ENCODE measurements around the gene CLNK.

CLNK gene

DNA sequence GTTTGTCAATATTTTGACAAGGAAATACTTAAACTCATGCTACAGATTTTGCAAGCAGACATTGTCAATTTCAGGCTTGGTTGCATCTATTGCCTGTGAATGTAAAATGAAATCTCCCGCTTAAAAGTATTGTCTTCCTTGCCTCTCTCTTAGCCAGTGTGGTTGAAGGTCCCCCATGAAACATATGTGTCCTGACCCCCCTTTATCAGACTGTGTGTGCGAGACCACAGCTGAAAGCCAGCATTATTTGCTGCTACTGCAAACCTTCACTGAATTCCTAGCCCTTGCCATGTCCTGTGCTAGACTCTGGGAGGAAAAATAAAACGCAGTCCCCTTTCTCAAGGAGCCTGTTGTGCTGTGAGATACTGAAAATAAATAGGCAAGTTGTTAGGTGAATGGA, 16.6 kb upstream of the CLNK start:
- DNase-seq (ENCODE audit: low read depth in 2 of 2): no peak

DNA sequence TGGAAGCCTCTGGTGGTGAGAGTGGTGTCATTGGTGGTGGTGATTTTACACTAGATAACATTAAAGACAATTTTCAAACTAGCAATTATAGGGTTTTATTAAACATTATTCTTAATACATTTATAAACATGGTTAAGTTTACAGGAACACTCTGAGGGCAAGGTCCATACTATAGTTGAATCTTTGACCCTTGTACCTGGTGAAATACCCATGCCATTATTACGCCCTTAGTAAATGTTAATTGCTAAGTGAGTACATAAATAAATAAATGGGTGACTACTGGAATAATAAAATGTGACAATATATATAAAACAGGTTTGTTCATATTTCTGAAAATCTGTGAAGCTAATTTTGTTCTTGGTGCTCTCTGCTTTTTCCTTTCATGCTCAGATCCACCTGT, 13.6 kb upstream of the CLNK start:
- DNase-seq (ENCODE audit: low read depth in 2 of 2): no peak

DNA sequence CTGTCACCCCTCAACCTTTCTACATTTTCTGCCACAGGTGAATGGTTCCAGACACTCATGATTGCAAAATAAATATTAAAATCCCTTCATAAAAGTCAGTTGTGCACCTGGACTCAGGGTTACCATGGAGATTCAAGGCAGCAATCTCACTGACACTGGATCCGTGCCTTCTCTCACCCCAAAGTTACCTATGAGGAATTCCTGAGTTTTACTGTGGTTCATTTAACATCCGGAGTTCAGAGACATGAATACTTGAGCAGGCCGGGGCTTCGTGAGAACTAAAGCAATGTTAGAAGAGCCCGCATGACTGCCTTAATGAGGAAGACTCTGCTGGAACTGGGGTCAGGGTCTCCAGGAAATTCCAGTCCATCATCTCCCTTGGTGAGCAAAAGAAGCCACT, 12.5 kb upstream of the CLNK start:
- DNase-seq (ENCODE audit: low read depth in 2 of 2): no peak

DNA sequence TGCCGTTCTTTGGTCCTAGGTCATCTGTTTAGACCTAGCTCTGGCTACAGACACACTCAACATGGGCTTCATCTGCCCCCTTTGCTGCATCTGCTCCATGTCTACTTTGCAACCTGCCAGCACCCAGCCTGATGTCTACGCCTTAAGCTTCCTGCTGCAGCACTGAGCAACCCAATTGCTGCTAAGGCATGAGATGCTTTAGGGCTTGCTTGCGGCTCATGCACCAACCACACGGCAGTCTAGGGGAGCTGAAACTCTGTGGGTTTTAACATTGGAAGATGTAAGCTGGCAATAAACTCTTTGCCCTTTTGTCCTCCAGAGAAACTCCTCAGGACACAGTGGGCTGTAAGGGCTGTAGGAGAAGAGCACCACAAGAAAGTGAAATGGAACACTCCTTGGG, 11.7 kb upstream of the CLNK start:
- no peak for DNase-seq (ENCODE audit: low read depth in 2 of 2)

DNA sequence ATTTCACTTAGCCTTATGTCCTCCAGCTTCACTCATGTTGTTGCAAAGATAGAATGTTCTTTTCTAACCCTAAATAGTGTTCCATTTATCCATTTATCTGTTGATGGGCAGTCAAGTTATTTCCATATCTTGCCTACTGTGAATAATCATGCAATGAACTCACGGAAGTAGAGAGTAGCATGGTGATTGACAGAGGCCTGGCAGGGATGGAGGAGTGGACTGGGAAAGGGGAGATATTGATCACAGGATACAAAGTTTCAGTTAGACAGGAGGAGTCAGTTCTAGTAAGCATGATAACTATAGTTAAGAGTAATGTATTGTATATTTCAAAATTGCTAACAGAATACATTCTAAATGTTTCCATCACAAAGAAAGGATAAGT, 10.3 kb upstream of the CLNK start:
- DNase-seq (ENCODE audit: low read depth in 2 of 2): no peak

DNA sequence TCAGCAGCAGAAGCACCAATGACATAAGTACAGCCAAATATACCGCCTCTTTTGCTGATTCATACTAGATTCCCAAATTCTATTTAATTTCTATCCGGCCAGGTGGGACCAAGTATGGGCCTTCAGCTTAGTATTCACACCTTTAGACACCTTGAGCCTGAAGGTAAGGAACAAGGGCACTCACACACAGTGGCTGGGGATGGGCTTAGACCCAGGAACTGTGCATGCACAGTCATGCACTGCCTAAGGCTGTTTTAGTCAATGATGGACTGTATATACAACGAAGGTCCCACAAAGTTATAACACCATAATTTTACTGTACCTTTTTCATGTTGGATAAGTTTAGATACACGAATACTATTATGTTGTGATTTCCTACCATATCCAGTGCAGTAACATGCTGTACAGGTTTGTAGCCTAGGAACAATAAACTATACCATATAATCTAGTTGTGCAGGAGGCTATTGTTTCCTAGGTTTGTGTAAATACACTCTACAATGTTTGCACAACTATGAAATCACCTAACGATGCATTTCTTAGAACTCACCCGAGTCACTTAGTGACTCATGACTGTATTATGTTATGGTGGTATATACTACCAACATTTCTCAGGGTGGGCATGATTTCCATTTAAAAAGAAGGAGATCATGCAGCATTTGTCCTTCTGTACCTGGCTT, 9.7 kb upstream of the CLNK start:
- no peak for DNase-seq (ENCODE audit: low read depth in 2 of 2)

DNA sequence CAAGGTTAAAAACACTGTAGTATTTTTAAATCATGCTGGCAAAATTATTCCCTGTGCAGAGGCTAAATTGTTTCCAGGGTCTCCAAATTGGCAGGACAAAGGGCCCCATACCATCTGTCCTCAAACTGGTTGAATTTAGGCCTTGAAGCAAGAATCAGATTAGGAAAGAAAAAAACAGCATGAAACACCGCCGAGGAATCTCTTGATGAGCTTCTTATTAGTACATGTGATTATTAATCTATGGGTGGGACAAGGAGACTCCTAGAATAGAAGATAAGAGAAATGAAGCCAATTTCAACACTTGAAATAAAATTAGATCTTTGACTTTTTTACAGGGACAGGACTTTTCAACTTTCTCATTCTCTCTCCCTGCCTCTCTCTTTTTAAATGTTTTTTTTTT, 7.1 kb upstream of the CLNK start:
- no peak for DNase-seq (ENCODE audit: low read depth in 2 of 2)

DNA sequence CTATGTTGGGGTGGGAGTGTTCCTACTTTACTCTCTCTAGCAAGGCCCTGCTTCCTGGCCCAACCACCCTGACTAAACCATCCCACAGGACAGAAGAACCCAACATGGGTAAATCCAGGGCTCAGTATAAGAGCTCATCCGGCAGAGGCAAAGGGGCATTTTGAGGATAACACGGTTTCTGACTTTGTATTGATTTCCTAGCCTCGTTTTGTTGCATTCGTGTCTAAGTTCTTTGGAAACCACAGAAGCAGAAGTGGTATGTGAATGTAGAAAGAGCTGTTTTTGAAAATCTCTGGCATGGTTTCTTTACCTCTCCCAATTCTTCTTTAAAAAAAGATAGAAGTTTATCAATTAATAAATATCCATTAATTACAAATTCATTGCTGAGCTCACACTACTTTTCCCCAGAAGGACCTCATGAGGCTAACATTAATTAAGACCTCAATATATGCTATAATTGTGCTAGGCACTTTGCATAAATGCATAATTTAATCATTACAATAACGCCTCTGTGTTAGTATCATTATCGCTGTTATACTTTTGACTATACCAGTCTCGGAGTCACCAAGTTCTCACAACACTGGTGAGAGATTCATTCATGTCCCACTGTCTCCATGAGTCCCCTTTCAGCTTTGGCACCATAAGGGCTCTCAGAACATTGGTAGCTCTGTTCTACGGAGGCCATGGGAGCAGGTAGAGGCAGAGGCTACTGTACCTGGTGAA, 5.8 kb upstream of the CLNK start:
- DNase-seq (ENCODE audit: low read depth in 2 of 2): no peak

DNA sequence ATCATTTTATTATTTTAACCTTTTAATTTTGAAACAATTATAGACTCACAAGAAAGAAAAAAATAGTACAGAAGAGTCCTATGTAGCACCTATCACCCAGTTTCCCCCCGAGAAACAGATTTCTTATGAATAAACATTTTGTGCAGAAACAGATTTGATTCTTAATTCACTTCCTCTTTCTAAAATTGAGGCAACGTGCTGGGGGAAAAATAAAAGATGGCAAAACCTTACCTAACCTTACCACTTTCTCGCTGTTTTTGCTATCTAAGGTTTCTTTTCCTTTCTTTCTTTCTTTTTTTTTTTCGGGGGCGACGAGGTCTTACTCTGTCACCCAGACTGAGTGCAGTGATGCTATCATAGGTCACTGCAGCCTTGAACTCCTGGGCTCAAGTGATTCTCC, 4.3 kb upstream of the CLNK start:
- no peak for DNase-seq (ENCODE audit: low read depth in 2 of 2)

DNA sequence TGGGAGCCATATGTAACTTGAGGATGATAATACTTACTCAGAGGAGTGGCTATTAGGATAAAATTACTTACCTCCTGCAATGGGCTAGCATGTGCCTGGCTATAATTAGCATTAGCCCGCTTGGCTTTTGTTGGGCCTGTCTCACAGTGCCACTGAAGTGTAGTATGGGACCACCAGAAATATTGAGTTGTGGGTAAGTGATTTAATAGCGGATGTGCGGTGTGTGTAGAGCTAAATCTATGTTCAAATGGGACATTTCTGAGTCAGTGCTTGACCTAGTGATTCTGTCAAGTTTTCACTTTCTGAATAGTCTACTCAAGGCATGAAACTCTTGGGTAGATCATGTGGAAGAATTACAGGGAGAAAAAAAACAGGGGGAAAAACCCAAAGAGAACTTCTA, 3.5 kb upstream of the CLNK start:
- DNase-seq (ENCODE audit: low read depth in 2 of 2): no peak

DNA sequence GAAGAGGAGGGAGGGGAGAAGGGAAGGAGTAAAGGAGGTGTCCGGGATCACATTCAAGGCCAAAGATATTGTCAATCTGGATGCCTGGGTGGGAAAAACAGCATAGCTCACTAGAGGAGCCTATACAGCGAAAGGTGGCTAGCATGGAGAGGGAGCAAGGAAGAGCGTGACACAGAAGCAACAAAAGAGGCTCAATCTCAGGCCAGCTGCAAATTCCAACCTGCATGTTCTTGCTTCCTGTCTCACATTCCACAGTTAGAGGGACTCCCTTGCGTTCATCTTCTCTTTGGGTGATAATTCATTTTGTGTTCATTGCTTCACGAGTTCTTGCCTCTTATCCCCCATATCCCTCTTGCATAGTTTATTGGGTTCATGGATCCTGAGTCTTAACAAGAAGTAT, 3.0 kb upstream of the CLNK start:
- no peak for DNase-seq (ENCODE audit: low read depth in 2 of 2)

DNA sequence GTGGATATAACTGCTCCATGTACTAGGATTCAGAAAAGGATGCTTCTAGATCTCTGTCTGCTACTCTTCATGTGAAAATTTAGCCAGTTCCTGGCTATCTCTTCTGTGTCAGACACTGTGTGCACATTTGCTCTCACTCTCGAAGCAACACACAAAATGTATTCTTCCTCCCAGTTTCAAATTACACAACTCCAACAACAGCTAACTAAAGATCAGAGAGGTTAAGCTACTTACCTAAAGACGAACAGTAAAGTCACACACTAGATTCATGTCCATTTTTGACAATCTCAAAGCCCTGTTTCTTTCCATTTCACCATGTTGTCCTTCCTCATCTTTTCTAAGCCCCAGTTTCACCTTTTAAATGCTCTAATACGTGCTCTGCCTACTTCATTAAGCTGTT, 2.2 kb downstream of the CLNK start:
- no peak for DNase-seq (ENCODE audit: low read depth in 2 of 2)

DNA sequence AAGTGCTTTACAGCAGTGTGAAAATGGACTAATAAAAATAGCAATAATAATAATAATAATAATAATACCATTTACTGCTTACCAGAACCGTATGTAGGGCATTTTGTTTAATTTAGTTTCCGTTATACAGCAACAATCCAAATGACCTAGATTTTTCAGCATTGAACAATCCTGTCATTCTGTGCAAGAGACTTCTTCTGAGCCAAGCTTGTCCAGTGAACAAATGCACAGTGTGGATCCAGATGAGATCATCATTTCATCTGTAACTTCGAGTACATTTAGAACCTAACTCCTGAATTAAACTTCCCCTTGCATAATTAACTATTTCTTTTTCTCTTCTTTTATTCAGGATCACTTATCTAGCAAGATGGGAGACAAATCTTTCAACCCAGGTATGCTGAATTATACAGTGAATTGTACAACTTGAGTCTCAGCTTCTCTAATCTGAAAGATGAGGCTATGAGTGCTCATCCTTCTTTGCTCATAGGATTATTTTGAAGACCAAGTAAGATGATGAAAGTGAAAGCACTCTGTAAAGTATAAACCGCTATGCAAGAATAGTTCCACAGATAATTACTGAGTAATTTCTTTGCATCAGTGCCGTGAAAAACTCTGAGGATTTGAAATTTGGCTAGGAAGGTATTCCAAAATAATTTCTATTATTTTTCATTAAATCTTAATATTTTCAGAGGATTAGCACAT, 6.6 kb downstream of the CLNK start:
- DNase-seq (ENCODE audit: low read depth in 2 of 2): no peak

DNA sequence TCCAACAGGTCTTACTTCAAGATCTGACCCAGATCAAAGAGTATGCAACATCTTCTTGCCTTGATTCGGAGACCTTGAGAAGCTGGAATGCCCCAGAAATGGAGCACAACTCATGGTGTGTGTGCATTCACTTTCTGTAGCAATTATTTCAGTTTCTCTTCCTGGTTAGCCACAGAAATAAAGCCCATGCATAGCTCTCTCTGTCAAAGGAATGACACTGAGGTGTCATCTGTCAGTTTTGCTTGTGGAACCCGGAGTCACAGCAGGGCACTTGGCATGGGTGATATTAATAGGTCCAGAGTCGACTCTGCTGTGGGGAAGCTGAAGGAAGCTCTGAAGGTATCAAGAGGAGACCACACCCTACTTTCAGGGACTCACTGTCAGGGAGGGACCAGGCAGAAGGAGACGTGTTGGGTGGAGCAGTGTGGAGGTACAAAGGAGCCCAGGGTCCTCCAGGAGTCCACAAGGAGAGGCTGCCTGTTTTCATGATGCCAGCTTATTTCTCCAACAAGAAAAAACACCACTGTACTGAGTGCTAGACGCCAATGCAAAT, 10.7 kb downstream of the CLNK start:
- DNase-seq (ENCODE audit: low read depth in 2 of 2): no peak

DNA sequence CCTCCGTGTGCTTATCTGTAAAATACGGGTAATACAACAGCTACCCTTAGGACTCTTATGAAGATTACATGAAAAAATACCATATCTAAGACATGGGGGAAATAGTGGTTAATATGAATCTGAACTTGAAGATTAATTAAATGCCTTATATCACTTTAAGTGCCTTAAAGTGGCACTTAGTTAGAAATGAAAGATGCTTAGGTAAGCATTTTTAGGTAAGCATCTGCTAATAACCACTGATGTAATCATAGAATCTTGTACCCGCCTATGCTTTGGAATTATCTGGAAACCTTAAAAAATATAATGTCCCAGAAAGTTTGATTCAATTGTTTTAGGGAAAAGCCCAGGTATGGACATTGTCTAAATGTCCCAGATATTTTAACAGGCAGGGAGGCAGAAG, 12.2 kb downstream of the CLNK start:
- DNase-seq (ENCODE audit: low read depth in 2 of 2): no peak

DNA sequence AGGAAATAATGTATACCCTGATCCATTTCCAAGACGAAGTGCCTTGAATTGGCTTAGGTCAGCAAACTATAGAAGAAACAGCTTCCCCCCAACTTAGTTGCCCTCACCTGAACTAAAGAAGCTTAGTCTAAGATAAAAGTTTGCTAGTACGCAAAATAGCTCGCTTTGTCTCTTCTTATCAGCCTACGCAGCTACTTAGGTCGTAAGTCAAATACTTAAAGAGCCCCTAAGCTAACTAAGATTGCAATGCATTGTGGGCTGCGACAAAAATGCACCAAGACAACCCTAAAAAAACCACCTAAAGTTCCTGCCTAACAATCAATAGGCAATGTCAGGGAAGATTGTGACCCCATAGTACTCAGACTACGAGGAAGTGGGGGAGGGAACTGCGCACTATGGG, 12.8 kb downstream of the CLNK start:
- DNase-seq (ENCODE audit: low read depth in 2 of 2): no peak

DNA sequence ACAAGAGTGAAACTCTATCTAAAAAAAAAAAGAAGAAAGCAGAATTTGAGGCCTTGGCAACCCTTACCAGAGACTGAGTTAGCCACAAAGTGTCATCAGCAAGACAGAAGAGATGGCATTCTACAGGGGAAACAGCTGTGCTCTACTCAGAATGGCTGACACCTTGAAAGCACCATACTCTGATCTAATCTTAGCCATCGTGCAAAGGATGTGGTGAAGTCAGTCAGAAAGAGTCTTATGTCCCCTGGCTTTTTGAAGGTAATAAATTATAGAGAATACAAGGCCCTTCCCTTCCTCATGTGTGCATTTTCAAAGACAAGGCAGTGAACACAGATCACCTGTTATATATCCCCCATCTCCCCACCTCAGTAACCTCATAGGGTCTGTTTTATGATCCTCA, 13.2 kb downstream of the CLNK start:
- no peak for DNase-seq (ENCODE audit: low read depth in 2 of 2)

DNA sequence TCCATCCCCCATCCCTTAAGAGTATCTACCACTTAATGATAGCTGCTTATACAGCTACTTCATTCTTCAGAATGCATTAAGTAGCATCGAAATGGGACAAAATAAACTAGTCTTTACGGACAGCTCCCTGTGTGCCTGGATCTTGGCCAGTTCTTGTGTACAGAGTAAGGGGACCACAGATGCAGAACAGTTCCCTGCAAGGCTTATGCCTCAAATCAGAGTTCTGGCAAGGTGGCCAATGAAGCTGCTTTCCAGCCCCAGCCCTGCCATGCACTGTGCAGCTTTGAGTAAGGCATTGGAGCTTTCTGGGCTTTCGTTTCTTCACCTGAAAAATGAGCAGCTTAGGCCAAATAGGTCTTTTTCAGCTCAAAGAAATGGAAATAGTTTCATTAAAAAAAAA, 14.2 kb downstream of the CLNK start:
- DNase-seq (ENCODE audit: low read depth in 2 of 2): no peak

DNA sequence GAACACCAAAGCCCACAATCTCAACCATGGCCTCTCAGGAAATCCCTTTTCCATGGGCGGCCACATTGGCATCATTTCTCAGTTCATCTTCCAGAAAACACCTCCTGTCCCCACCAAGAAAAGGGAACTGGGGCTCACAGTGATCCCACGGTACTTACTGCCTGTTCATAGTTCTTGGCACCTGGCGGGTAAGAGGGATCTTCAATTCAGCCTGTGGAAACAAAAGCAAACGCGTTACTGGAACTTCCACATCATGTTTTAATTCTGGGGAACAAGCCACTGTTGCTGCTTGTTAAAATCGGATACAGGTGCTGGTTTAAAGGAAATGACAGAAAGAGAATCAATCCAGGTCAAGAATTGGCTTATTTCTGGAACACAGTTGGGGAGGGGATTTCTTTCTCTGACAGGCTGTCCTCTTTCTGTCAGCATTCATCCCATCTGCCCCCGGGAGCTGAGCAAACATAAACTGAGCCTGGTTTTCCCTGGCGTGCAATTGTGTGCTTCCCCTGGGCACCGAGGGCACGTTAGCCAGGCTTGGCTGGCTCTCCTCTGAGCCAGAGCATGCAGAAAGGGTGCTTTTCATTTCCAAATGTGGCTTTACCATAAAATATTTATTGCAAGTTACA, 16.8 kb downstream of the CLNK start:
- DNase-seq (ENCODE audit: low read depth in 2 of 2): no peak

DNA sequence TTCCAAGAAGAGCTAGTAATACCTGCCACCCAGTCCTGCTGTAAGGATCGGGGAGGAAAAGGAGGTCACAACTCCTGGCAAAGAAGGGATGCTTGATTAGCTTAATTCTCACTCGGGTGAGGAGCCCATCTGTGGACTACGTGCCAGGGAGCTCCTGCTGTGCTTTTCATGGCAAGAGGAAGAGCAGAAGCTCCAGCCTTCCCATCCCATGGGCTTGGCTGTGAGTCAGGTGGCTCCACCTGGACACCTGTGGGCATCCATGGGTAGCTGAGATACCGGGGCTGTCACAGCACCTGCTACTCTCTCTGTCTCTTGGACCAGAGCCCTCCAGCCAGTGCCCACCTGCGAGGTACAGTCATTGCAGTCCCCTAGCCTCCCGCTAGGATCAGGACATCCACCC, 18.0 kb downstream of the CLNK start:
- DNase-seq (ENCODE audit: low read depth in 2 of 2): no peak

DNA sequence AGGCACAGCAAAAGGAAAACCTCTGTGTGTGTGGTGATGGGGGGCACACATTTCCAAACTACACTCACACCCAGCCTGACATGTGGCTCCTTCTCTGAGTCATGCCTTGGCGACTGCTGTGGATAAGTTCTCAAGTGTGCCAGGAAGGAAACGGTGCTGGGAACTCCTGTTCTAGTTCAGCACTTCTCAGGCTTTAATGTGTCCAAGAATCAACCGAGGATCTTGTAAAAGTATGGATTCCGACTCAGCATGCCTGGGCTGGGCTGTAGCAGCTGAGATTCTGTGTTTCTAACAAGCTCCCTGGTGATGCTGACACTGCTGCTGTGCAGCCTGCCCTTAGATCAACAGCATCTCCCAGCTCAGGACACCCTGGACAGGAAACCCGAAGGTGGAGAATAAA, 20.2 kb downstream of the CLNK start:
- DNase-seq (ENCODE audit: low read depth in 2 of 2): no peak

DNA sequence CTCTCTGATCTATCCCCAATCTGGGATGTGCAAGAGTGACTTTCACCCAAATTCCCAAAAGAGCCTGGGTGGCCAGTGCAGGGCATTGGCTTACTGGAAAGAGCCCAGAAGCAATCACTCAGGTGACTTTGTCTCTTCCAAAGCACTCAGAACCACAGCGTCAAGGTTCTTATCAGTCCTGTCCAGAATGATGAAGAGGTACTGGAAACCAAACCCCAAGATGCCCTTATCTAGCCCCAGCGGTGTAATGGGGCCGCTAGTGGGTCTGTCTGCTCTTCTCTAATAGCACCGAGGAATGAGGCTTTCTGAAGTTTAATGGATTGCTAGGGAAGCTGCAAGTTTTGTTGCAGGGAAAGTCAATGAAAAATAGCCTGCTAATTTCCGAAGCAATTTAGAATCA, 21.6 kb downstream of the CLNK start:
- no peak for DNase-seq (ENCODE audit: low read depth in 2 of 2)

DNA sequence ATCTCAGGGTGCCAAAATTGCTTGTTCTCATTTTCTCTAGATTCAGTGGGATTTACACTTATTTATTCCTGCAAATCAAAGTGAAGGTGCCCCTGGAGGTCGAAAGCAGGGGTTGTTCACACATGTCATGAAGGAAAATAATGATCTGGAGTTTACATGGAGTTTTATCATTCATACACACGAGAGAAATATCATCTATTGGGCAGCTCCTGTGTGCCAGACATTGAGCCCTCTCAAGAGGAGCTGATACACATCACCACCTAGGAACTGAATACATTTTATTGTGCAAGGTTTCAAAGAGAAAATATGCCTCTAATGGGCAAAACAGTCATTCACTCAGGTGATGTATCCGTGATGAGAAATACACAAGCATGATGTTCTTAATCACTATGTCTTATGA, 23.5 kb downstream of the CLNK start:
- DNase-seq (ENCODE audit: low read depth in 2 of 2): no peak
